GM23338 (cell line): Measurements from ENCODE around the gene GPBP1L1.

Source experiments
- CREB1 ChIP-seq: fragments of 250-450 bp; sonication (Bioruptor Pico); IDR thresholded peaks from 2 replicates; pipeline ENCODE4 v1.5.0; 2020; ENCODE audit warnings: low read depth, mild to moderate bottlenecking, moderate library complexity
- CTCF ChIP-seq, 2 experiments: fragments of 200-600 bp in 1 of 2; sonication (generic) in 1 of 2; conservative IDR thresholded peaks; 2 replicates each; pipeline versions ENCODE4 v1.5.1 to v1.6.1; 2016 to 2017; ENCODE audit warnings: antibody characterized with exemption in 2 of 2, low read depth in 2 of 2, mild to moderate bottlenecking in 2 of 2, moderate library complexity in 1 of 2
- ETS1 ChIP-seq: IDR thresholded peaks from 2 replicates; pipeline ENCODE4 v1.6.1; 2016; ENCODE audit warnings: antibody characterized with exemption
- EZH2 ChIP-seq: fragments of 200-600 bp; sonication (generic); IDR thresholded peaks from one replicate; pipeline ENCODE4 v1.8.0; 2017; ENCODE audit warnings: antibody characterized with exemption, mild to moderate bottlenecking, low read depth; ENCODE audit not compliant: unreplicated experiment
- EZH2phosphoT487 ChIP-seq: fragments of 200-600 bp; sonication (generic); IDR thresholded peaks from one replicate; pipeline ENCODE4 v1.8.1; 2018; ENCODE audit warnings: antibody characterized with exemption; ENCODE audit not compliant: unreplicated experiment
- JUNB ChIP-seq: IDR thresholded peaks from one replicate; pipeline ENCODE4 v1.6.1; 2016; ENCODE audit warnings: antibody characterized with exemption; ENCODE audit not compliant: unreplicated experiment
- NANOG ChIP-seq: IDR thresholded peaks from 2 replicates; pipeline ENCODE4 v1.6.1; 2016; ENCODE audit warnings: antibody characterized with exemption, borderline replicate concordance
- POLR2AphosphoS5 ChIP-seq: IDR thresholded peaks from 2 replicates; pipeline ENCODE4 v1.6.1; 2016; ENCODE audit warnings: antibody characterized with exemption, low read depth
- REST ChIP-seq: IDR thresholded peaks from one replicate; pipeline ENCODE4 v1.6.1; 2018; ENCODE audit warnings: antibody characterized with exemption; ENCODE audit not compliant: unreplicated experiment
- STAT1 ChIP-seq: IDR thresholded peaks from one replicate; pipeline ENCODE4 v1.6.1; 2016; ENCODE audit warnings: antibody characterized with exemption; ENCODE audit not compliant: unreplicated experiment
- ZNF114 ChIP-seq: fragments of 250-450 bp; sonication (Bioruptor Pico); IDR thresholded peaks from 2 replicates; pipeline ENCODE4 v1.5.0; 2020; ENCODE audit warnings: mild to moderate bottlenecking, moderate library complexity

GRCh38 chr1:45673956-45674355 is 12.4 kb downstream of the GPBP1L1 start:
- no peak for TF ChIP-seq CTCF (conservative IDR thresholded peaks at IDR 0.05; ENCODE audit: low read depth in 2 of 2)
- TF ChIP-seq EZH2: no peak
- no peak for TF ChIP-seq POLR2AphosphoS5
- TF ChIP-seq REST: no peak
- no peak for TF ChIP-seq EZH2phosphoT487
- no peak for TF ChIP-seq JUNB
- TF ChIP-seq CREB1 (CRISPR knock-in tag): no peak
- no peak for TF ChIP-seq STAT1
- no peak for TF ChIP-seq ZNF114 (CRISPR knock-in tag)
- no peak for TF ChIP-seq NANOG
- no peak for TF ChIP-seq ETS1
